Cardiac fibroblast (primary cell): ENCODE measurements around the gene SCARB2.

Source experiments
- DNase-seq, 2 donors: peaks; one replicate each; pipeline versions ENCODE4 v3.0.0 to v3.0.0-alpha.2; 2010; ENCODE audit warnings: low read depth in 2 of 2
- H3K4me3 ChIP-seq, 2 donors: replicated peaks in 1 of 2; 1 replicate in 1 of 2; 2 replicates in 1 of 2; pipeline ENCODE4 v1.5.1; 2011; ENCODE audit warnings: low read depth in 2 of 2, low read length in 2 of 2, mild to moderate bottlenecking in 2 of 2, moderate library complexity in 1 of 2
- TF ChIP-seq, protein P1 (sequence below): IDR thresholded peaks from one replicate; pipeline ENCODE4 v1.5.1; 2011; ENCODE audit warnings: low read depth, mild to moderate bottlenecking, low read length, inconsistent platforms

The SCARB2 gene

DNA sequence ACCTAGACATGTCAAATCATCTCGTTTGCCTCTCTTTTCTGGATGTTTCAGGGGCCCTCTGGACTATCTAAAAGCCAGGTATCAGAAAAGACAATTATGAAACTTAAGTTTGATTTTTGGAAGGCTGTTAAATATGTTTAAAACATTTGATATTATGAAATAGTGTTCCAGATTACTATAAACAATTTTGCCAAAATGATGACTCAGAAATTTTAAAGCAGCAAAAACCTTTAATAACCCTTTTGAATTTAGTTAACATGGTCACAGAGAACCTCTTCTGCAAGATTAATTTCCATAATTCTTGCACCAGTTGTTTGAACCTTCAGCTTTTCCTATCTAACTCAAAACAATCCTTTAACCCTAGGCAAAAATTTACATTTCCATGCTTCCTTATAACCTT is 19.1 kb upstream of the SCARB2 start:
- DNase-seq: no peak
- no peak overlapping the region for H3K4me3 ChIP-seq
- TF ChIP-seq, protein P1, sequence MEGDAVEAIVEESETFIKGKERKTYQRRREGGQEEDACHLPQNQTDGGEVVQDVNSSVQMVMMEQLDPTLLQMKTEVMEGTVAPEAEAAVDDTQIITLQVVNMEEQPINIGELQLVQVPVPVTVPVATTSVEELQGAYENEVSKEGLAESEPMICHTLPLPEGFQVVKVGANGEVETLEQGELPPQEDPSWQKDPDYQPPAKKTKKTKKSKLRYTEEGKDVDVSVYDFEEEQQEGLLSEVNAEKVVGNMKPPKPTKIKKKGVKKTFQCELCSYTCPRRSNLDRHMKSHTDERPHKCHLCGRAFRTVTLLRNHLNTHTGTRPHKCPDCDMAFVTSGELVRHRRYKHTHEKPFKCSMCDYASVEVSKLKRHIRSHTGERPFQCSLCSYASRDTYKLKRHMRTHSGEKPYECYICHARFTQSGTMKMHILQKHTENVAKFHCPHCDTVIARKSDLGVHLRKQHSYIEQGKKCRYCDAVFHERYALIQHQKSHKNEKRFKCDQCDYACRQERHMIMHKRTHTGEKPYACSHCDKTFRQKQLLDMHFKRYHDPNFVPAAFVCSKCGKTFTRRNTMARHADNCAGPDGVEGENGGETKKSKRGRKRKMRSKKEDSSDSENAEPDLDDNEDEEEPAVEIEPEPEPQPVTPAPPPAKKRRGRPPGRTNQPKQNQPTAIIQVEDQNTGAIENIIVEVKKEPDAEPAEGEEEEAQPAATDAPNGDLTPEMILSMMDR: no peak

DNA sequence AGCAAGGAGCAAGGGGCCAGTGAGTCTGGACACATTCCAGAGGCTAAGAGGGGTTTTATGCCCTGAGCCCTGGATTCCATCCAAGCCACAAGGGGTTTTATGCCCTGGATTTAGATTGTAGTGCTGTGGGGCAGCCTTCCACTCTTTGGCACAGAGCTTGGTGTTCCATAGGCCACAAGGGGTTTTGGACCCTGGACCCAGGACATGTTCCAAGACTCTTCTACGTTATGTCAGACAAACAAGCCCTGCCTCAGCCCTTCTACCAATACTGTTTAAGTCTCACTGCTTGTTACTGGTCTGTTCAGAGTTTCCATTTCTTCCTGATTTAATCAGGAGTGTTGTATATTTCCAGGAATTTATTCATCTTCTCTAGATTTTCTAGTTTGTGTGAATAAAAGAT is 12.8 kb upstream of the SCARB2 start:
- DNase-seq: no peak

DNA sequence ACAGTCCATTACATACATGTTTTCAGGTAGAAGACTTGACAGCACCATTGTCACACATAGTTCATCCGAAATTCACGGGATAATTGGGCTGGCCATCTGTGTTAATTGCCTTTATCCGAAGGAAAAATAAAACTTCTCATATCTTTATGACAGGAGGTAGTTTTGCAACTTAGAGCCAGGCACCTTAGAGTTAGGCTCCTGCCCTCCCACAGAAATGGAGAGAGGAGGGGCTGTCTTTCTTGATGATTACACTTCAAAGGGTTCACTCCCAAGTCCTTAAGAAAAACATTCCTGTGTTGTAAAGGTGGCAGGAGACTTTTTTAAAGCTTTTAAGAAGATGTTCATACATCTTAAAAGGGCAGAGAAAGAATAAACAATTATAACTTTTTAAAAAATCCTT is 10.5 kb upstream of the SCARB2 start:
- H3K4me3 ChIP-seq: no peak overlapping the region
- TF ChIP-seq, protein P1: no peak
- no peak for DNase-seq

More for the DNA sequence above, 12.8 kb upstream of the SCARB2 start:
- TF ChIP-seq, protein P1: no peak
- H3K4me3 ChIP-seq: no peak overlapping the region

DNA sequence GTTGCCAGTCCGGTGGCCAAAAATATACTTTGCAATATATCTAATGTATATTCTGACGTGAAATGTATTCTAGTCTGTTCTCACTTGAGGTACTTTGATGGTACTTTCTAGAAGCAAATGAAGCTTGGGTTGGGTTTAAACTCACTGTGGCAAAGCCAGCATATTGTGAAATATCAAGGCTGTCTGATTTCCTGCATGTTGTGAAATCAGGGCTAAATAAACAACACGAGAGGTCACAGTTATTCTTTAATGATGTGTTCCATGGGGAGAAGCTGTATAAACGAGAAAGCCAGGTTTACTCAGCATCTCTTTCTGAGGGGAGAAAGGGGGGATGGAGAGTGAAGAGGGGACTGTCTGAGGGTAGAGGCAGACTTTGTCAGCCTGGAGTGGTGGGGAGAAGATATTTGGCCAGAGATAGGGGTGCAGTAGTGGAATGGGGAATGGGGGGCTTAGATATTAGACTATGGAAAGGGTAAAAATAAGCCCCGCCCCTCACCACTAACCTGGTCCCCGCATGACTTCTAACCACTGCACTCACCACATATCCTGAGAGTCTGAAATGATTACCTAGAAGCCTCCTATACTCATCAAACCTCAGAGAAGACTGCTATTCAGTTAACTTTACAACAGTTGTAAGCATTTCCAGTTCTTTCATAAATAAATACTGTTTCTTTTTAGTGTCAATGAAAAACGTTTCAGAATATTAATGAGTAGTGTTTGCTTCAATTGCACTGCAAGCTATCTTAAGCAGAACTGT is 5.9 kb upstream of the SCARB2 start:
- DNase-seq: peak; percentile 80 to 83
- H3K4me3 ChIP-seq: no peak overlapping the region
- TF ChIP-seq, protein P1: no peak

DNA sequence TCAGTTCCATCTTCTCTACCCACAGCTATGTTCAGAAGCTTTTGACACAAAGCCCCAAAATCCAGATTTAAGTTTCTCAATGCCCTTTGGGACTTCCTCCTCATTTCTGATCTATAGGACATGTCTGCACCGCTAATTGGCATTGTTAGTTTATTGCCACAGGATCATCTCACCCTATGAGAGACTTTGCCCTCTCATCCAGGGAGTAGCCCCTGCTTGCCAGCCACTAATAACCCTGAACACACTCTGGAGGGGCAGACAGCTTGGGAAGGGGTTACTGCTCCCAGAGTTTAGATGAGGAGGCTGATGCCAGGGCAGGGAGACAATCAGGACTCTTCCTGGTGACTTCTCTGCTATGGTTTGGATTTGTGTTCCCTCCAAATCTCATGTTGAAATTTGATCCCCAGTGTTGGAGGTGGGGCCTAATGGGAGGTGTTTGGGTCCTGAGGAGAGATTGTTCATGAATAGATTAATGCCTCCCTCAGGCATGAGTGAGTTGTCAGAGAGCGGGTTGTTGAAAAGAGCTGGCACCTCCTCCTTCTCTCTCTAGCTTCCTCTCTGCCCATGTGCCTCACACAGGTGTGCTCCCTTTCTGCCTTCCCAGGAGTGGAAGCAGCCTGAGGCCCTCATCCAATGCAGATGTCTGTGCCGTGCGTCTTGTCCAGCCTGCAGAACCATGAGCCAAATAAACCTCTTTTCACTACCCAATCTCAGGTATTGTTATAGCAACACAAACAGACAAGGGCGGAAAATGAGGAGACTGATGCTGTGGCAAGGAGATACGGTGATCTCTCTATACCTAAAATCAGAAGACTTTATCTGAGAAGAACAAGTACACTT is 3.6 kb upstream of the SCARB2 start:
- DNase-seq: no peak
- TF ChIP-seq, protein P1: no peak
- H3K4me3 ChIP-seq: no peak overlapping the region

DNA sequence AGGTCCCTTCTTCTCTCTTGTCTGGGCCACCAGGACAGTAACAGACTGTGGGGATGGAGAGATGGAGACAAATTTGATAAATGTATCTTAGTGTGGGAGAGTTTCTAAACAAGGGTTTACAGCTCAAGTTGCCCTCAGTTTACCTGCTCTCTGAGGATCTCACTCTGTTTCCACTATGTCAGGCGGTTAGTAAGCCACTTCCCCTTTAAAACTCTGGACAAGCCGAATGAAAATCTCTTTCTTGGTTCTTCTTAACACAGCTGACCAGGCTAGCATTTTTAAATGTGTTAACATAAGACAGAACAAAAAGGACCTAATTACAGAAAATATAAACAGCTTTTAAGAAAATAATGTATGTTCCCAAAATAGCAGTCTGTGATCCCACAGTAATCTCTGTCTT is 2.9 kb upstream of the SCARB2 start:
- TF ChIP-seq, protein P1: no peak
- no peak for DNase-seq
- no peak overlapping the region for H3K4me3 ChIP-seq
